Ascending aorta (tissue), 2 donors: ENCODE measurements around the gene OSTC. TPM values are rescaled to one million over a fixed set of nuclear protein-coding genes. Genes with fewer than 3 reads are reported as not detected.

Experiments used
- DNase-seq, 2 donors: peaks; one replicate each; pipeline ENCODE4 v3.0.0-alpha.2; 2019; ENCODE audit warnings: low spot score in 2 of 2
- H3K27ac ChIP-seq, 2 donors: fragments of 200-600 bp; sonication (generic); one replicate each; pipeline ENCODE4 v1.5.1; 2016 to 2017; ENCODE audit warnings: mild to moderate bottlenecking in 1 of 2
- H3K27me3 ChIP-seq: fragments of 200-600 bp; sonication (generic); one replicate; pipeline ENCODE4 v1.5.1; 2017
- H3K36me3 ChIP-seq, 2 donors: fragments of 200-600 bp; sonication (generic); one replicate each; pipeline ENCODE4 v1.5.1; 2016
- H3K4me1 ChIP-seq, 2 donors: fragments of 200-600 bp; sonication (generic); one replicate each; pipeline ENCODE4 v1.5.1; 2016 to 2017; ENCODE audit warnings: mild to moderate bottlenecking in 1 of 2
- H3K4me3 ChIP-seq, 2 donors: fragments of 200-600 bp; sonication (generic); one replicate each; pipeline ENCODE4 v1.5.1; 2016 to 2017; ENCODE audit warnings: mild to moderate bottlenecking in 1 of 2
- H3K9me3 ChIP-seq, 2 donors: fragments of 200-600 bp; sonication (generic); one replicate each; pipeline ENCODE4 v1.5.1; 2016
- intact Hi-C: fragments of 100-400 bp; cut with DNase I; formaldehyde crosslinking; loops from one replicate; pipeline ENCODE4 v1.15.1; 2023
- total RNA-seq: library from RNA; depleted of rRNA; stranded (reverse); fragments of >200 nt; gene quantifications from one replicate; pipeline ENCODE4 v1.1.0, GENCODE V29; 2016
- TF ChIP-seq, protein P1 (sequence below), 3 experiments: fragments of 200-600 bp in 2 of 3; fragments of 450-650 bp in 1 of 3; sonication (generic) in 2 of 3; IDR thresholded peaks; one replicate each; pipeline ENCODE4 v1.5.1; 2016 to 2019; ENCODE audit warnings: antibody characterized with exemption in 3 of 3, mild to moderate bottlenecking in 1 of 3, moderate library complexity in 1 of 3

The OSTC gene
- total RNA-seq, 1 donor from 2014 or later, result 50.4 TPM

DNA sequence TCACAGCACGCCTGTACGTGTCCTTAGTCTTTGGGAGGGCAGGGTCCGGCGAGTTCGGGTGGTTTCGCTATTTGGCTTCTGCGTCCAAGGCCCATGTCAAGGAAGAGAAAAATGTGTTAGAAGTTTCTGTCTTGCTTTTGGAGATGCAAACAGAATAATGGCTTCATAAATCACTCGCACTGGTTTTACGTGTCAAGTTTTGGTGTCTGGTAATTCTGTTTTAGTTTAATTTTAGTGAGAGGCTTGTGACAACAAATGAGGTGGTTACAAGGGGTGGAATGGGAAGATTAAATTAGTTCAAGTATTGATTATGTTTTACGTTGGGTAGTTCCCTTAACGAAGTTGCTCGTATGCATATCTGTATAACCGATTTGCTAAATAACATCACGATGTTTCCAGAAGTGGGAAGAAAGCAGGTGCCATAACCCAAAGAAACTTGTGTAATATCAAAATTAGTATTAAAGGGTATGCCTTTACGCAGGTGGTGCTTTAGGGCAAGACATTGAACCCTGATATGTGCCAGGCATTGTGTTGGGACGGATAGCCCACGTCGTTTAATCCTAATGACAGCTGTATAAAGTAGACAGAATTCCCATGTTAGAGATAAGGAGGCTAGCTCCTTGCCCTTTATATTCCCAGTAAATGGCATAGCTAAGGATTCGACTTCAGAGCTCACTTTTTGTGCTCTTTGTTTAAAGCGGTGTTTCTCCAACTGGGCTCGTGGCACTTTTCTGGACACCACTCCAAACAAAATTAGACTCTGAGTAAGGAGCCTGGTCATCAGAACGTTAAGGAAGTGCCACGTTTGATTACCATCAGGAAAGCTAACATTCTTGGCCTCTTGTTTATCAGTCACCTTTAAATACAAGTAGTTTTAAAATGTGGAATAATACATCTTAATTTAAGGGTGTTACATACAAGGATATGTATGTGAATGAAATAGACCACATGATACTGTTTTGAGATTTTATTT is 29.2 kb upstream of the OSTC start:
- Histone ChIP-seq H3K9me3 (no peaks in the 10 kb centered on the region), H3K36me3 (peaks cover 38 to 46% of the 10 kb centered on the region in 2 donors), H3K27me3 (no peaks in the 10 kb centered on the region), H3K27ac (peak overlapping the region; percentile 82 to 85), H3K4me1 (peaks cover 3 to 11% of the 10 kb centered on the region in 2 donors), H3K4me3 (peak overlapping the region; percentile 66 to 83)
- DNase-seq, result no peak
- TF ChIP-seq, protein P1, sequence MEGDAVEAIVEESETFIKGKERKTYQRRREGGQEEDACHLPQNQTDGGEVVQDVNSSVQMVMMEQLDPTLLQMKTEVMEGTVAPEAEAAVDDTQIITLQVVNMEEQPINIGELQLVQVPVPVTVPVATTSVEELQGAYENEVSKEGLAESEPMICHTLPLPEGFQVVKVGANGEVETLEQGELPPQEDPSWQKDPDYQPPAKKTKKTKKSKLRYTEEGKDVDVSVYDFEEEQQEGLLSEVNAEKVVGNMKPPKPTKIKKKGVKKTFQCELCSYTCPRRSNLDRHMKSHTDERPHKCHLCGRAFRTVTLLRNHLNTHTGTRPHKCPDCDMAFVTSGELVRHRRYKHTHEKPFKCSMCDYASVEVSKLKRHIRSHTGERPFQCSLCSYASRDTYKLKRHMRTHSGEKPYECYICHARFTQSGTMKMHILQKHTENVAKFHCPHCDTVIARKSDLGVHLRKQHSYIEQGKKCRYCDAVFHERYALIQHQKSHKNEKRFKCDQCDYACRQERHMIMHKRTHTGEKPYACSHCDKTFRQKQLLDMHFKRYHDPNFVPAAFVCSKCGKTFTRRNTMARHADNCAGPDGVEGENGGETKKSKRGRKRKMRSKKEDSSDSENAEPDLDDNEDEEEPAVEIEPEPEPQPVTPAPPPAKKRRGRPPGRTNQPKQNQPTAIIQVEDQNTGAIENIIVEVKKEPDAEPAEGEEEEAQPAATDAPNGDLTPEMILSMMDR (IDR thresholded peaks at IDR 0.05), result no peak
- intact Hi-C loops, result loop anchor here (1.0 to 10.0 kb wide), 4 partner anchors 29 to 1196 kb away; partner anchors contain the start of genes GAR1, OSTC, SEC24B and SGMS2

DNA sequence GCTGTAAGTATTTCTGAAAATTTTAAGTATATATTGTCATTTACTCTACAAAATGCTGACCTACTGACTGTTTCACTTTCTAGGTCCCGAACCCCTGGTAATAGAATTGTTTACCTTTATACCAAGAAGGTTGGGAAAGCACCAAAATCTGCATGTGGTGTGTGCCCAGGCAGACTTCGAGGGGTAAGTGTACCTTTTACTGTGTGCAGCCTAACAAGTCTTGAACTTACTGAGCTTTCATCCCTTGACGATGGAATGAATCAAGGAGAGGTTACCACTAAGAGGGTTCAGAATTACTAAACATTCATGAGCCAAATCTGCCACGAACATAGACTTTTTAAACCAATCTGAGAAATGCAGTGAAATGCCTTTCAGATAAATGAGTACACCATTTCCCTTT is 28.4 kb upstream of the OSTC start:
- H3K27me3 ChIP-seq, result no peaks in the 10 kb centered on the region
- H3K9me3 ChIP-seq, result no peaks in the 10 kb centered on the region
- intact Hi-C loops, result loop anchor here (5.0 to 10.0 kb wide), 3 partner anchors 797 to 1195 kb away; partner anchors contain the start of genes GAR1, SEC24B and SGMS2
- peaks cover 3 to 11% of the 10 kb centered on the region in 2 donors for H3K4me1 ChIP-seq
- no peak overlapping the region for H3K4me3 ChIP-seq
- no peak overlapping the region for H3K27ac ChIP-seq
- DNase-seq, result no peak
- TF ChIP-seq, protein P1 (IDR thresholded peaks at IDR 0.05), result no peak
- peaks cover 45 to 54% of the 10 kb centered on the region in 2 donors for H3K36me3 ChIP-seq

DNA sequence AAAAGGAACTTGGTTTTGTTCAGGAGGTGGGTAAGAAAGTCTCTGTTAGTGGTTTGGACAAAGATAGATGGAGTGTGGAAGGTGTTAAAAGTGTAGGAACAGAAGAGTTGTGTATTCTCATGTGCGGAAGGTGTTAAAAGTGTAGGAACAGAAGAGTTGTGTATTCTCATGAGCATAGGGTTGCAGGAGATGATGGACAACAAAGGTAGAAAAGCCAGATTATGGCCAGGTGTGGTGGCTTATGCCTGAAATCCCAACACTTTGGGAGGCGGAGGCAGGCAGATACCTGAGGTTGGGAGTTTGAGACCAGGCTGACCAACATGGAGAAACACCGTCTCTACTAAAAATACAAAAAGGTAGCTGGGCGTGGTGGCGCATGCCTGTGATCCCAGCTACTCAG is 27.6 kb upstream of the OSTC start:
- no peak overlapping the region for H3K4me3 ChIP-seq
- no peaks in the 10 kb centered on the region for H3K9me3 ChIP-seq
- no peaks in the 10 kb centered on the region for H3K27me3 ChIP-seq
- H3K27ac ChIP-seq, result no peak overlapping the region
- H3K36me3 ChIP-seq, result peaks cover 50 to 62% of the 10 kb centered on the region in 2 donors
- intact Hi-C loops, result loop anchor here (5.0 to 10.0 kb wide), 3 partner anchors 798 to 1194 kb away; partner anchors contain the start of genes GAR1, SEC24B and SGMS2
- peaks cover 3 to 11% of the 10 kb centered on the region in 2 donors for H3K4me1 ChIP-seq
- no peak for DNase-seq
- TF ChIP-seq, protein P1 (IDR thresholded peaks at IDR 0.05), result no peak

DNA sequence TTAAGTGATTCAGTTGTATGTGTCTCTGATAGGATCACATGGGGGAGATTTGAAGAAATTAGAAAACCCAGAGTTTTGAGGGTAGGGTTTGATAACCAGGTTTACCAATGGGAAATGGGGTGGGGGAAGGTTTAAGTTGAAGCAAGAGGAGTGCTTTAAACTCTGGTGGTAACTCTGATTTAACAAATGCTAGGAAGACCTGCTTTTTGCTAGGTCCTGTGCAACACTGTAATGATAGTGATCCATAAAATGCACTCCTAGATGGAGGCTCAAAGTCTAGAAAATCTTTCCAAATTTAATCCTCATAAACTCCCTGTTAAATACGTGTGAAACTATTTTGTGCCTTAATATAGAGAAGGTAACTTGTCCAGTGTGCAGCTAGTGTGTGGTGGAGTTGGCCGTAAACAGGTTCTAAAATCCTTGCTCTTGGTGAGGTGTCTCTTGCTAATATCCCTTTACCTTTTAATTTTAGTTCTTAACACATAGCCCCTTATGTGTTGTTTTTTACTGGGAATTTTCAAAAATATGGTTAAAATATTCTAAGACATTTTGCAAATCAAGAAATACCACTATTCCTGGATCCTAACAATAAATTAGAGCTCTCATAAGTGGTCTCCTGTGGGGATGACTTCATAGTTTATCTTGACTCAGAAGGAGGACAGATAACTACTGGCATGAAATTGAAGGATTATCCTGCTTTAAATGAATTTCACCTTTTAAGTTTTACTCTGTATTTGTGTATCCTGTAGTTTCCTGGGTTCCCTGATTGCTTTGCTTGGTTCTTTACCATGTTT is 25.9 kb upstream of the OSTC start:
- intact Hi-C loops, result loop anchor here (5.0 to 10.0 kb wide), 3 partner anchors 800 to 1193 kb away; partner anchors contain the start of genes GAR1, SEC24B and SGMS2
- Histone ChIP-seq H3K27me3 (no peaks in the 10 kb centered on the region), H3K4me1 (peaks cover 3 to 11% of the 10 kb centered on the region in 2 donors), H3K4me3 (no peak overlapping the region), H3K9me3 (no peaks in the 10 kb centered on the region), H3K36me3 (peaks cover 54 to 79% of the 10 kb centered on the region in 2 donors), H3K27ac (no peak overlapping the region)
- no peak for DNase-seq
- TF ChIP-seq, protein P1 (IDR thresholded peaks at IDR 0.05), result no peak

DNA sequence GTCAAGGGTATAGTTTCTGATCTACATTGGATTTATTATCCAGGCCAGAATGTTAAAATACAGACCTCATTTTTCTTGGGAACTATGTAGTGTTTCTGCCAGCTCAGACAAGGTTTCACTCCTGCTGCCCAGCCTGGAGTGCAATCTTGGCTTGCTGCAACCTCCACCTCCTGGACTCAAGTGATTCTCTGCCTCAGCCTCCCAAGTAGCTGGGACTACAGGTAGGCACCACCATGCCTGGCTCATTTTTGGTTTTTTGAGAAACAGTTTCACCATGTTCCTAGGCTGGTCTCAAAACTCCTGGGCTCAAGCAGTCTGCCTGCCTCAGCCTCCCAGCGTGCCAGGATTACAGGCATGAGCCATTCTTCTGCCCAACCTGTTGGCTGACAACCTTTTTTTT is 24.3 kb upstream of the OSTC start:
- Histone ChIP-seq H3K27me3 (no peaks in the 10 kb centered on the region), H3K36me3 (peaks cover 59 to 95% of the 10 kb centered on the region in 2 donors)
- intact Hi-C loops, result loop anchor here (10.0 kb wide), 1 partner anchor 801 kb away; the partner anchor contains the start of gene SGMS2

More for the DNA sequence above, 24.3 kb upstream of the OSTC start:
- Histone ChIP-seq H3K4me3 (no peak overlapping the region), H3K27ac (no peak overlapping the region), H3K4me1 (peaks cover 3 to 5% of the 10 kb centered on the region in 2 donors), H3K9me3 (no peaks in the 10 kb centered on the region)
- TF ChIP-seq, protein P1 (IDR thresholded peaks at IDR 0.05), result no peak
- DNase-seq, result no peak
